C4-2B (cell line): Measurements from ENCODE around the gene EEF1A1.
A peak's percentile ranks its signal among the peaks of the same experiment; 100 is the strongest.
"Not testable (repeated sequence)": the region's sequence is repeated elsewhere in the genome, so short reads cannot be mapped to it uniquely, and the experiment has no call there.

ENCODE experiments used
- H3K27ac ChIP-seq: fragments of 450-650 bp; 2 replicates; pipeline ENCODE4 v1.5.1; 2017
- CTCF ChIP-seq: fragments of 450-650 bp; conservative IDR thresholded peaks from 2 replicates; pipeline ENCODE4 v1.5.1; 2017; ENCODE audit warnings: mild to moderate bottlenecking
- ZFX ChIP-seq: fragments of 450-650 bp; IDR thresholded peaks from 2 replicates; pipeline ENCODE4 v1.6.1; 2017

Gene EEF1A1

GRCh38 chr6:73547036-73547435, 26.2 kb upstream of the EEF1A1 start:
- no peak overlapping the region for H3K27ac ChIP-seq
- TF ChIP-seq ZFX (no peak), CTCF (no peak)

- TF ChIP-seq ZFX, result no peak
- TF ChIP-seq CTCF, result no peak
Measured at GRCh38 chr6:73542891-73543290, 22.1 kb upstream of the EEF1A1 start.

GRCh38 chr6:73542481-73542880, 21.6 kb upstream of the EEF1A1 start:
- not testable (repeated sequence) for H3K27ac ChIP-seq

More at GRCh38 chr6:73542891-73543290, 22.1 kb upstream of the EEF1A1 start:
- H3K27ac ChIP-seq, result no peak overlapping the region

- H3K27ac ChIP-seq, result no peak overlapping the region
- no peak for TF ChIP-seq ZFX
- no peak for TF ChIP-seq CTCF
Measured at GRCh38 chr6:73538116-73538779, 17.4 kb upstream of the EEF1A1 start.

GRCh38 chr6:73537677-73538076, 16.8 kb upstream of the EEF1A1 start:
- no peak overlapping the region for H3K27ac ChIP-seq
- no peak for TF ChIP-seq ZFX

GRCh38 chr6:73534628-73535027, 13.8 kb upstream of the EEF1A1 start:
- no peak overlapping the region for H3K27ac ChIP-seq
- TF ChIP-seq CTCF, result no peak
- TF ChIP-seq ZFX, result no peak

GRCh38 chr6:73532293-73532692, 11.5 kb upstream of the EEF1A1 start:
- no peak overlapping the region for H3K27ac ChIP-seq
- TF ChIP-seq ZFX (no peak), CTCF (no peak)

- peak overlapping the region; percentile 52 for H3K27ac ChIP-seq
- TF ChIP-seq CTCF (no peak), ZFX (no peak)
Measured at GRCh38 chr6:73528897-73529296, 8.1 kb upstream of the EEF1A1 start.
